ENCODE results near the gene SERPINB4. TPM values are rescaled to one million over a fixed set of nuclear protein-coding genes. Genes with fewer than 3 reads are reported as not detected.

SERPINB4 gene
- total and polyA plus RNA-seq, 8 donors, result not detected

GRCh38 chr18:63588909-63589308, 55.1 kb downstream of the SERPINB4 start:
- WGBS, 2 donors, result 53 to 54% methylated on average over 5 of the region's 5 CpGs
- intact Hi-C loops (cut with DNase I), result no loop called here
- Histone ChIP-seq H3K4me3 (no peak overlapping the region), H3K27ac (no peak overlapping the region), H3K4me1 (no peaks in the 10 kb centered on the region), H3K9me3 (no peaks in the 10 kb centered on the region), H3K27me3 (no peaks in the 10 kb centered on the region), H3K36me3 (no peaks in the 10 kb centered on the region)
- ATAC-seq (no peak), FAIRE-seq (no peak), DNase-seq (no peak)
- no peak for TF ChIP-seq CTCF (IDR thresholded peaks at IDR 0.05)

Other genes with a start within 250 kb of the SERPINB4 start
- gene VPS4B, start 221.8 kb downstream of the SERPINB4 start, total RNA-seq, result 10 to 100 TPM; 19.0 to 37.2 (median 28.9) TPM
- 10 to 100 TPM in 1 of 2 donors, 1 to 10 TPM in 1; 4.8 to 12.1 TPM for gene VPS4B, start 221.8 kb downstream of the SERPINB4 start, polyA plus RNA-seq
- gene SERPINB5, start 167.3 kb downstream of the SERPINB4 start, total RNA-seq, result under 1 TPM in 1 of 6 donors, not detected in 5; 0.44 TPM
- not detected for gene SERPINB5, start 167.3 kb downstream of the SERPINB4 start, polyA plus RNA-seq
- not detected for gene SERPINB12, start 101.9 kb downstream of the SERPINB4 start, total RNA-seq
- not detected for gene SERPINB12, start 101.9 kb downstream of the SERPINB4 start, polyA plus RNA-seq
- gene SERPINB13, start 56.9 kb downstream of the SERPINB4 start, total RNA-seq, result not detected
- not detected for gene SERPINB13, start 56.9 kb downstream of the SERPINB4 start, polyA plus RNA-seq
- gene SERPINB3, start 17.6 kb upstream of the SERPINB4 start, total RNA-seq, result not detected
- gene SERPINB3, start 17.6 kb upstream of the SERPINB4 start, polyA plus RNA-seq, result under 1 TPM in 1 of 2 donors, not detected in 1; 0.07 TPM
- not detected for gene SERPINB11, start 58.7 kb upstream of the SERPINB4 start, total RNA-seq
- gene SERPINB11, start 58.7 kb upstream of the SERPINB4 start, polyA plus RNA-seq, result not detected
- not detected for gene SERPINB7, start 131.2 kb upstream of the SERPINB4 start, total RNA-seq
- gene SERPINB7, start 131.2 kb upstream of the SERPINB4 start, polyA plus RNA-seq, result not detected
- gene SERPINB2, start 243.4 kb upstream of the SERPINB4 start, total RNA-seq, result 1 to 10 TPM in 2 of 6 donors, under 1 TPM in 3, not detected in 1; 0.22 to 9.7 (median 0.40) TPM
- gene SERPINB2, start 243.4 kb upstream of the SERPINB4 start, polyA plus RNA-seq, result under 1 TPM; 0.46 to 0.52 TPM